WTC11 (cell line): ENCODE results near the gene P2RY6. TPM values are rescaled to one million over a fixed set of nuclear protein-coding genes. Genes with fewer than 3 reads are reported as not detected.

Experiments used
- ATAC-seq: fragments of 200-7000 bp; cut with Tn5 transposase; 2 replicates; pipeline ENCODE4 v1.10.0; 2021; ENCODE audit warnings: mild to moderate bottlenecking, moderate library complexity
- CTCF ChIA-PET: fragments of 300-600 bp; sonication (Branson Sonifier 250); formaldehyde crosslinking; loops from one replicate; lab custom pipeline; 2021; ENCODE audit warnings: antibody characterized with exemption; lab: Charles Lee
- POLR2A ChIA-PET: fragments of 350-600 bp; sonication (Branson Sonifier 250); formaldehyde crosslinking; loops from one replicate; lab custom pipeline; 2021; ENCODE audit warnings: antibody characterized with exemption; lab: Charles Lee
- DNase-seq: peaks from one replicate; pipeline ENCODE4 v3.0.0; 2021; ENCODE audit warnings: low spot score
- H3K27ac Mint-ChIP-seq: 2 replicates; pipeline ENCODE4 v1.8.0; 2021; ENCODE audit warnings: mixed read lengths
- H3K27me3 Mint-ChIP-seq: 2 replicates; pipeline ENCODE4 v1.8.0; 2021; ENCODE audit warnings: low read depth, mild to moderate bottlenecking, moderate library complexity, mixed read lengths
- H3K36me3 Mint-ChIP-seq: 2 replicates; pipeline ENCODE4 v1.8.0; 2021; ENCODE audit warnings: mixed read lengths
- H3K4me1 Mint-ChIP-seq: 2 replicates; pipeline ENCODE4 v1.8.0; 2022; ENCODE audit warnings: mixed read lengths
- H3K4me3 Mint-ChIP-seq: 2 replicates; pipeline ENCODE4 v1.8.0; 2021; ENCODE audit warnings: mild to moderate bottlenecking, moderate library complexity, mixed read lengths
- H3K9me3 Mint-ChIP-seq: 2 replicates; pipeline ENCODE4 v1.8.0; 2021; ENCODE audit warnings: mixed read lengths
- EMX1 ChIP-seq: fragments of 250-450 bp; sonication (Bioruptor Pico); IDR thresholded peaks from 2 replicates; pipeline ENCODE4 v1.8.0; 2021; ENCODE audit warnings: mild to moderate bottlenecking
- GRHL2 ChIP-seq: fragments of 250-450 bp; sonication (Bioruptor Pico); IDR thresholded peaks from 2 replicates; pipeline ENCODE4 v1.8.0; 2022; ENCODE audit warnings: mild to moderate bottlenecking, moderate library complexity; ENCODE audit not compliant: insufficient replicate concordance, severe bottlenecking
- GTF2I ChIP-seq: fragments of 250-450 bp; sonication (Bioruptor Pico); conservative IDR thresholded peaks from 2 replicates; pipeline ENCODE4 v1.4.0; 2021; ENCODE audit warnings: mild to moderate bottlenecking
- HMGA2 ChIP-seq: fragments of 250-450 bp; sonication (Bioruptor Pico); IDR thresholded peaks from 2 replicates; pipeline ENCODE4 v1.4.0; 2021; ENCODE audit warnings: mild to moderate bottlenecking, moderate library complexity
- JUN ChIP-seq: sonication (generic); formaldehyde crosslinking; IDR thresholded peaks from 2 replicates; pipeline ENCODE4 v1.8.0; 2023; ENCODE audit warnings: mild to moderate bottlenecking, missing genetic modification reagents
- NR2C2 ChIP-seq: sonication (generic); formaldehyde crosslinking; IDR thresholded peaks from 2 replicates; pipeline ENCODE4 v1.8.0; 2022; ENCODE audit warnings: mild to moderate bottlenecking, missing genetic modification reagents
- SOX15 ChIP-seq: fragments of 250-450 bp; sonication (Bioruptor Pico); IDR thresholded peaks from 2 replicates; pipeline ENCODE4 v1.9.0; 2021; ENCODE audit warnings: mild to moderate bottlenecking
- TEAD4 ChIP-seq: sonication (generic); formaldehyde crosslinking; IDR thresholded peaks from 2 replicates; pipeline ENCODE4 v1.8.0; 2022; ENCODE audit warnings: mild to moderate bottlenecking, missing genetic modification reagents
- TP53 ChIP-seq: sonication (generic); formaldehyde crosslinking; IDR thresholded peaks from 2 replicates; pipeline ENCODE4 v1.8.1; 2023; ENCODE audit warnings: mild to moderate bottlenecking, missing genetic modification reagents
- ZBTB21 ChIP-seq: sonication (generic); formaldehyde crosslinking; IDR thresholded peaks from 2 replicates; pipeline ENCODE4 v1.8.1; 2023; ENCODE audit warnings: mild to moderate bottlenecking, missing genetic modification reagents, borderline replicate concordance
- ZNF416 ChIP-seq: fragments of 250-450 bp; sonication (Bioruptor Pico); IDR thresholded peaks from 2 replicates; pipeline ENCODE4 v1.9.0; 2021; ENCODE audit warnings: mild to moderate bottlenecking, inconsistent platforms
- ZNF671 ChIP-seq: fragments of 250-450 bp; sonication (Bioruptor Pico); IDR thresholded peaks from 2 replicates; pipeline ENCODE4 v1.8.0; 2021; ENCODE audit warnings: mild to moderate bottlenecking
- total RNA-seq: library from RNA; stranded (reverse); gene quantifications from 3 replicates; pipeline ENCODE4 v1.2.3, GENCODE V29; 2021
- TF ChIP-seq, protein P1 (sequence below): sonication (generic); formaldehyde crosslinking; IDR thresholded peaks from 2 replicates; pipeline ENCODE4 v1.8.1; 2022; ENCODE audit warnings: mild to moderate bottlenecking, moderate library complexity, missing genetic modification reagents
- TF ChIP-seq, protein P2 (sequence below): sonication (generic); formaldehyde crosslinking; conservative IDR thresholded peaks from 2 replicates; pipeline ENCODE4 v1.8.1; 2023; ENCODE audit warnings: mild to moderate bottlenecking, low read depth, missing genetic modification reagents, moderate library complexity
- TF ChIP-seq, protein P3 (sequence below): fragments of 250-450 bp; sonication (Bioruptor Pico); IDR thresholded peaks from 2 replicates; pipeline ENCODE4 v2.1.2; 2022; ENCODE audit warnings: mild to moderate bottlenecking, moderate library complexity
- TF ChIP-seq, protein P4 (sequence below): fragments of 250-450 bp; sonication (Bioruptor Pico); IDR thresholded peaks from 2 replicates; pipeline ENCODE4 v1.9.0; 2021; ENCODE audit warnings: mild to moderate bottlenecking
- TF ChIP-seq, protein P5 (sequence below): sonication (generic); formaldehyde crosslinking; IDR thresholded peaks from 2 replicates; pipeline ENCODE4 v1.8.0; 2023; ENCODE audit warnings: missing genetic modification reagents, mild to moderate bottlenecking, borderline replicate concordance

Gene P2RY6
- total RNA-seq, 1 experiment from 2014 or later: not detected

DNA sequence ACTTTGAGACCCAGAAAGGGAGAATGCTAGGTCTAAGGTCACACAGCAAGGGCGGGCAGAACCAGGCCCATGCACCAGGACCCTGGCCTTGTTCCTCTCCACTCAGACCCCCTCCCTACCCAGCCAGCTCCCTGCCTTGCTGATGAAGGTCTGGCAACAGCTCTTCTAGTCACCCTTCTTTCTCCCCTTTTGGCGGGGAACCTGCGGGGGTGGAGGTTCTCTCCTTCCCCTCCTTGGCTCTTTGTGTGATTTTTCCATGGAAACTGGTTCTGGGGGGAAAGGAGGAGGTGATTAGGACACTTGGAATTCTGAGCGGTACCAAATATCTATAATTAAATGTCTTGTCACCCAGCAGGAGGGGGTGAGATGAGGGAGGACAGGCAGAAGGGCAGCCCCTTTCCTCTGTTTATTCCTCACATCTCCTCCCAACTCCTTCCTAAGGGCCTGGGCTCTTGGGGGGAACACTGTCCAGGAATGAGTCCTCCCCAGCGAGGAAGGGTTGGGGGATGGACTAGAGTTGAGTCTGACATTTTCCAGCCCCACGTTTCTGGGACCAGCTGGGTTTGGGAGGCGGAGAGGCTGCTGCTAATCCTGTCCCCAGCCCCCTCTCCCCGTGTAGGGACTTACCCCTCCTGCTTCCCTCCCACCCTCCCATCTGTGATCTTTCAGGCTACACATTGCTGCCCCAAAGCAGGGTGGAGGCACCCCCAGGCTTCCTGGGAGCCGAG is 43.3 kb downstream of the P2RY6 start:
- POLR2A ChIA-PET: no interaction called here

DNA sequence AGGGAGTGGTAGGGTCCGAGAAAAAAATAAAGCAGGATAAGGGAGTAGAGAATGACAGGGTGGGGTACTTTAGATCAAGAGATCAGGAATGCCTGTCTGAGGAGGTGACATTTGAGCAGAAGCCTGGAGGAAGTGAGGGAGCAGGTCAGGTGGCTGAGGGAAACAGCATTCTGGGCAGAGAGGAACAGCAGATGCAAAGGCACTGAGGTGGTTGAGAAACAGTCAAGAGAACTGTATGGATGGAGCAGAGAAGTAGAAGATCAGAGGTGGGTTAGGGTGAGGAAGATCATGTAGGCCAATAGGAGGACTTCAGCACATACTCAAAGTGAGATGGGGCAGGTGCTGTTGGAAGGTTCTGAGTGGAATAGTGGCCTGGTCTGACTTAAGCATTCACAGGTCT is 44.3 kb downstream of the P2RY6 start:
- no peak overlapping the region for H3K4me3 Mint-ChIP-seq
- no peak for DNase-seq
- no peak for TF ChIP-seq JUN (CRISPR knock-in tag)
- no peak for TF ChIP-seq SOX15 (CRISPR knock-in tag)
- TF ChIP-seq, protein P1, sequence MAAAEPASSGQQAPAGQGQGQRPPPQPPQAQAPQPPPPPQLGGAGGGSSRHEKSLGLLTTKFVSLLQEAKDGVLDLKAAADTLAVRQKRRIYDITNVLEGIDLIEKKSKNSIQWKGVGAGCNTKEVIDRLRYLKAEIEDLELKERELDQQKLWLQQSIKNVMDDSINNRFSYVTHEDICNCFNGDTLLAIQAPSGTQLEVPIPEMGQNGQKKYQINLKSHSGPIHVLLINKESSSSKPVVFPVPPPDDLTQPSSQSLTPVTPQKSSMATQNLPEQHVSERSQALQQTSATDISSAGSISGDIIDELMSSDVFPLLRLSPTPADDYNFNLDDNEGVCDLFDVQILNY (CRISPR knock-in tag): no peak
- TF ChIP-seq, protein P2, sequence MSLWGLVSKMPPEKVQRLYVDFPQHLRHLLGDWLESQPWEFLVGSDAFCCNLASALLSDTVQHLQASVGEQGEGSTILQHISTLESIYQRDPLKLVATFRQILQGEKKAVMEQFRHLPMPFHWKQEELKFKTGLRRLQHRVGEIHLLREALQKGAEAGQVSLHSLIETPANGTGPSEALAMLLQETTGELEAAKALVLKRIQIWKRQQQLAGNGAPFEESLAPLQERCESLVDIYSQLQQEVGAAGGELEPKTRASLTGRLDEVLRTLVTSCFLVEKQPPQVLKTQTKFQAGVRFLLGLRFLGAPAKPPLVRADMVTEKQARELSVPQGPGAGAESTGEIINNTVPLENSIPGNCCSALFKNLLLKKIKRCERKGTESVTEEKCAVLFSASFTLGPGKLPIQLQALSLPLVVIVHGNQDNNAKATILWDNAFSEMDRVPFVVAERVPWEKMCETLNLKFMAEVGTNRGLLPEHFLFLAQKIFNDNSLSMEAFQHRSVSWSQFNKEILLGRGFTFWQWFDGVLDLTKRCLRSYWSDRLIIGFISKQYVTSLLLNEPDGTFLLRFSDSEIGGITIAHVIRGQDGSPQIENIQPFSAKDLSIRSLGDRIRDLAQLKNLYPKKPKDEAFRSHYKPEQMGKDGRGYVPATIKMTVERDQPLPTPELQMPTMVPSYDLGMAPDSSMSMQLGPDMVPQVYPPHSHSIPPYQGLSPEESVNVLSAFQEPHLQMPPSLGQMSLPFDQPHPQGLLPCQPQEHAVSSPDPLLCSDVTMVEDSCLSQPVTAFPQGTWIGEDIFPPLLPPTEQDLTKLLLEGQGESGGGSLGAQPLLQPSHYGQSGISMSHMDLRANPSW (CRISPR knock-in tag): no peak
- TF ChIP-seq GRHL2: no peak
- TF ChIP-seq TEAD4: no peak
- TF ChIP-seq ZNF671 (CRISPR knock-in tag): no peak
- TF ChIP-seq TP53: no peak
- TF ChIP-seq, protein P3, sequence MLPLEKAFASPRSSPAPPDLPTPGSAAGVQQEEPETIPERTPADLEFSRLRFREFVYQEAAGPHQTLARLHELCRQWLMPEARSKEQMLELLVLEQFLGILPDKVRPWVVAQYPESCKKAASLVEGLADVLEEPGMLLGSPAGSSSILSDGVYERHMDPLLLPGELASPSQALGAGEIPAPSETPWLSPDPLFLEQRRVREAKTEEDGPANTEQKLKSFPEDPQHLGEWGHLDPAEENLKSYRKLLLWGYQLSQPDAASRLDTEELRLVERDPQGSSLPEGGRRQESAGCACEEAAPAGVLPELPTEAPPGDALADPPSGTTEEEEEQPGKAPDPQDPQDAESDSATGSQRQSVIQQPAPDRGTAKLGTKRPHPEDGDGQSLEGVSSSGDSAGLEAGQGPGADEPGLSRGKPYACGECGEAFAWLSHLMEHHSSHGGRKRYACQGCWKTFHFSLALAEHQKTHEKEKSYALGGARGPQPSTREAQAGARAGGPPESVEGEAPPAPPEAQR (CRISPR knock-in tag): no peak
- TF ChIP-seq ZNF416 (CRISPR knock-in tag): no peak
- TF ChIP-seq HMGA2: no peak
- no peak for TF ChIP-seq EMX1 (CRISPR knock-in tag)
- no peak for TF ChIP-seq NR2C2 (CRISPR knock-in tag)
- TF ChIP-seq, all 79 proteins: peak for 0
- H3K4me1 Mint-ChIP-seq: peaks cover 31% of the 10 kb centered on the region
- 0 out of 2 replicates have a peak, but pooled peaks cover 3% of the 10 kb centered on the region for H3K27me3 Mint-ChIP-seq
- no peak overlapping the region; the same call in 1 of the 2 replicates for H3K27ac Mint-ChIP-seq
- ChIA-PET POLR2A (no interaction called here), CTCF (interaction anchor here (0.8 to 1.9 kb wide), 3 partner anchors 9 to 35 kb away, joined by 3 to 6 read pairs (median 3); no protein-coding TSS in a partner anchor)
- no peaks in the 10 kb centered on the region for H3K9me3 Mint-ChIP-seq
- ATAC-seq: no peak
- H3K36me3 Mint-ChIP-seq: no peaks in the 10 kb centered on the region

More for the DNA sequence above, 43.3 kb downstream of the P2RY6 start:
- no peak overlapping the region for H3K27ac Mint-ChIP-seq
- ATAC-seq (no peak), DNase-seq (no peak)
- H3K4me1 Mint-ChIP-seq: peaks cover 24% of the 10 kb centered on the region
- no peaks in the 10 kb centered on the region for H3K9me3 Mint-ChIP-seq
- peaks cover 9% of the 10 kb centered on the region for H3K27me3 Mint-ChIP-seq
- H3K4me3 Mint-ChIP-seq: no peak overlapping the region
- CTCF ChIA-PET: interaction anchor here (1.2 to 1.9 kb wide), 4 partner anchors 8 to 36 kb away, joined by 3 to 18 read pairs (median 9); no protein-coding TSS in a partner anchor
- H3K36me3 Mint-ChIP-seq: no peaks in the 10 kb centered on the region
- TF ChIP-seq SOX15 (CRISPR knock-in tag): no peak
- TF ChIP-seq ZBTB21 (CRISPR knock-in tag): no peak
- TF ChIP-seq JUN (CRISPR knock-in tag): no peak
- TF ChIP-seq, protein P4, sequence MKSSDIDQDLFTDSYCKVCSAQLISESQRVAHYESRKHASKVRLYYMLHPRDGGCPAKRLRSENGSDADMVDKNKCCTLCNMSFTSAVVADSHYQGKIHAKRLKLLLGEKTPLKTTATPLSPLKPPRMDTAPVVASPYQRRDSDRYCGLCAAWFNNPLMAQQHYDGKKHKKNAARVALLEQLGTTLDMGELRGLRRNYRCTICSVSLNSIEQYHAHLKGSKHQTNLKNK: no peak

DNA sequence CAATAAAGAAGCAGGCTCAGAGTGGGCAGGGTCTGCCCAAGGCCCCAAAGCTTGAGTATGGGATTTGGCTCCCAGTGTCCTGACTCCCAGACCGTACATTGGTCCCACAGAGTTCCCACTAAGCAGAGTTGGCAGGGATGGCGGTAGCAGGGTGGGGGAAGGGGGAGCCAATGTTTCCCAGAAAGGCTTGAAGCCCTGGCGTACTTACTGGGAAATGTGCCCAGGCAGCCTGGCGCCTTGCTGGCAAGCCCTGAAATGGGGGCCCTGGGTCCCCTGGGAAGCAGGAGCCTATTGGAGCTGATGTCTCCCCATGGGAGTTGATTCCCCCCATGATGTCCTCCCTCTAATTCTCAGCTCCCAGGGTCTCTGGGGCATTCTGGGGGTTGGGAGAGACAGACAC is 45.2 kb downstream of the P2RY6 start:
- ATAC-seq: no peak
- no peaks in the 10 kb centered on the region for H3K9me3 Mint-ChIP-seq
- peaks cover 38% of the 10 kb centered on the region for H3K4me1 Mint-ChIP-seq
- no peak overlapping the region for H3K4me3 Mint-ChIP-seq
- no peak overlapping the region for H3K27ac Mint-ChIP-seq
- ChIA-PET CTCF (interaction anchor here (0.8 to 4.7 kb wide), 5 partner anchors 10 to 34 kb away, joined by 3 to 26 read pairs (median 5); no protein-coding TSS in a partner anchor), POLR2A (no interaction called here)
- no peaks in the 10 kb centered on the region for H3K36me3 Mint-ChIP-seq
- no peaks in the 10 kb centered on the region for H3K27me3 Mint-ChIP-seq
- TF ChIP-seq, protein P5, sequence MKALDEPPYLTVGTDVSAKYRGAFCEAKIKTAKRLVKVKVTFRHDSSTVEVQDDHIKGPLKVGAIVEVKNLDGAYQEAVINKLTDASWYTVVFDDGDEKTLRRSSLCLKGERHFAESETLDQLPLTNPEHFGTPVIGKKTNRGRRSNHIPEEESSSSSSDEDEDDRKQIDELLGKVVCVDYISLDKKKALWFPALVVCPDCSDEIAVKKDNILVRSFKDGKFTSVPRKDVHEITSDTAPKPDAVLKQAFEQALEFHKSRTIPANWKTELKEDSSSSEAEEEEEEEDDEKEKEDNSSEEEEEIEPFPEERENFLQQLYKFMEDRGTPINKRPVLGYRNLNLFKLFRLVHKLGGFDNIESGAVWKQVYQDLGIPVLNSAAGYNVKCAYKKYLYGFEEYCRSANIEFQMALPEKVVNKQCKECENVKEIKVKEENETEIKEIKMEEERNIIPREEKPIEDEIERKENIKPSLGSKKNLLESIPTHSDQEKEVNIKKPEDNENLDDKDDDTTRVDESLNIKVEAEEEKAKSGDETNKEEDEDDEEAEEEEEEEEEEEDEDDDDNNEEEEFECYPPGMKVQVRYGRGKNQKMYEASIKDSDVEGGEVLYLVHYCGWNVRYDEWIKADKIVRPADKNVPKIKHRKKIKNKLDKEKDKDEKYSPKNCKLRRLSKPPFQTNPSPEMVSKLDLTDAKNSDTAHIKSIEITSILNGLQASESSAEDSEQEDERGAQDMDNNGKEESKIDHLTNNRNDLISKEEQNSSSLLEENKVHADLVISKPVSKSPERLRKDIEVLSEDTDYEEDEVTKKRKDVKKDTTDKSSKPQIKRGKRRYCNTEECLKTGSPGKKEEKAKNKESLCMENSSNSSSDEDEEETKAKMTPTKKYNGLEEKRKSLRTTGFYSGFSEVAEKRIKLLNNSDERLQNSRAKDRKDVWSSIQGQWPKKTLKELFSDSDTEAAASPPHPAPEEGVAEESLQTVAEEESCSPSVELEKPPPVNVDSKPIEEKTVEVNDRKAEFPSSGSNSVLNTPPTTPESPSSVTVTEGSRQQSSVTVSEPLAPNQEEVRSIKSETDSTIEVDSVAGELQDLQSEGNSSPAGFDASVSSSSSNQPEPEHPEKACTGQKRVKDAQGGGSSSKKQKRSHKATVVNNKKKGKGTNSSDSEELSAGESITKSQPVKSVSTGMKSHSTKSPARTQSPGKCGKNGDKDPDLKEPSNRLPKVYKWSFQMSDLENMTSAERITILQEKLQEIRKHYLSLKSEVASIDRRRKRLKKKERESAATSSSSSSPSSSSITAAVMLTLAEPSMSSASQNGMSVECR (CRISPR knock-in tag): no peak
- TF ChIP-seq GTF2I (CRISPR knock-in tag): no peak
- no peak for DNase-seq
